ENCODE data around the gene BTG1. TPM values are rescaled to one million over a fixed set of nuclear protein-coding genes. Genes with fewer than 3 reads are reported as not detected.

Gene BTG1
- total and polyA plus RNA-seq, 10 donors, result 122 to 358 (median 238) TPM

- Histone ChIP-seq H3K36me3 (no peaks in the 10 kb centered on the region), H3K4me1 (peaks cover 0 to 36% (median 22%) of the 10 kb centered on the region in 6 donors), H3K27me3 (replicated peaks in 1 of 7) (no peaks in the 10 kb centered on the region), H3K9me3 (peaks cover 0 to 7% (median 2%) of the 10 kb centered on the region in 8 donors), H3K27ac (peak overlapping the region in 7 of 8 donors; percentile 5 to 70 (median 49)), H3K4me3 (no peak overlapping the region)
- 26 to 53% (median 39%) methylated on average over 2 of the region's 2 CpGs for WGBS, 5 donors
- TF ChIP-seq CTCF (IDR thresholded peaks at IDR 0.05 in 8 of 11, conservative IDR thresholded peaks at IDR 0.05 in 3 of 11) (no peak), POLR2A (IDR thresholded peaks at IDR 0.05) (no peak), POLR2AphosphoS5 (IDR thresholded peaks at IDR 0.05) (no peak)
- DNase-seq, result no peak
- intact Hi-C loops (cut with DNase I; ENCODE audit: low total_unique reads), result no loop called here
These were observed 40.4 kb upstream of the BTG1 start for GRCh38 chr12:92186038-92186470.

- no peaks in the 10 kb centered on the region for H3K27me3 ChIP-seq (replicated peaks in 1 of 7)
- H3K9me3 ChIP-seq, result peaks cover 0 to 7% (median 2%) of the 10 kb centered on the region in 8 donors
- peak overlapping the region in 7 of 8 donors; percentile 10 to 70 (median 49) for H3K27ac ChIP-seq
- no peak for TF ChIP-seq POLR2A (IDR thresholded peaks at IDR 0.05)
- no peak for TF ChIP-seq POLR2AphosphoS5 (IDR thresholded peaks at IDR 0.05)
- TF ChIP-seq CTCF (IDR thresholded peaks at IDR 0.05 in 8 of 11, conservative IDR thresholded peaks at IDR 0.05 in 3 of 11), result no peak
- H3K4me3 ChIP-seq, result no peak overlapping the region
- peaks cover 0 to 29% (median 18%) of the 10 kb centered on the region in 6 donors for H3K4me1 ChIP-seq
- intact Hi-C loops (cut with DNase I; ENCODE audit: low total_unique reads), result no loop called here
- H3K36me3 ChIP-seq, result no peaks in the 10 kb centered on the region
- DNase-seq, result no peak
These were observed 39.4 kb upstream of the BTG1 start for GRCh38 chr12:92185052-92185451.

- intact Hi-C loops (cut with DNase I; ENCODE audit: low total_unique reads), result no loop called here
- H3K9me3 ChIP-seq, result peaks cover 0 to 7% (median 2%) of the 10 kb centered on the region in 8 donors
- no peak for DNase-seq
- H3K27me3 ChIP-seq (replicated peaks in 1 of 7), result no peaks in the 10 kb centered on the region
- peaks cover 0 to 33% (median 18%) of the 10 kb centered on the region in 6 donors for H3K4me1 ChIP-seq
- H3K36me3 ChIP-seq, result no peaks in the 10 kb centered on the region
- TF ChIP-seq CTCF (IDR thresholded peaks at IDR 0.05 in 8 of 11, conservative IDR thresholded peaks at IDR 0.05 in 3 of 11), result no peak
- no peak for TF ChIP-seq POLR2A (IDR thresholded peaks at IDR 0.05)
- no peak for TF ChIP-seq POLR2AphosphoS5 (IDR thresholded peaks at IDR 0.05)
- no peak overlapping the region for H3K4me3 ChIP-seq
- WGBS, 5 donors, result 84 to 95% (median 90%) methylated on average over 2 of the region's 2 CpGs
- peak overlapping the region in 1 of 8 donors; percentile 2 for H3K27ac ChIP-seq
These were observed 37.9 kb upstream of the BTG1 start for GRCh38 chr12:92183575-92183974.

- intact Hi-C loops (cut with DNase I; ENCODE audit: low total_unique reads), result no loop called here
- TF ChIP-seq CTCF (IDR thresholded peaks at IDR 0.05 in 8 of 11, conservative IDR thresholded peaks at IDR 0.05 in 3 of 11) (no peak), POLR2A (IDR thresholded peaks at IDR 0.05) (no peak), POLR2AphosphoS5 (IDR thresholded peaks at IDR 0.05) (no peak)
- Histone ChIP-seq H3K4me1 (peaks cover 0 to 9% (median 0%) of the 10 kb centered on the region in 6 donors), H3K27ac (no peak overlapping the region), H3K9me3 (no peaks in the 10 kb centered on the region), H3K27me3 (replicated peaks in 1 of 7) (no peaks in the 10 kb centered on the region), H3K36me3 (no peaks in the 10 kb centered on the region), H3K4me3 (no peak overlapping the region)
- 78 to 88% (median 83%) methylated on average over 1 of the region's 1 CpG for WGBS, 5 donors
- DNase-seq, result no peak
These were observed 32.7 kb upstream of the BTG1 start for GRCh38 chr12:92178340-92178739.
